SK-N-SH (cell line): ENCODE measurements around the gene DPAGT1.

Experiments
- CHD2 ChIP-seq: fragments of 150-350 bp; IDR thresholded peaks from 2 replicates; pipeline ENCODE4 v1.6.1; 2018; ENCODE audit warnings: low read length; ENCODE audit not compliant: partially characterized antibody
- MEF2A ChIP-seq: IDR thresholded peaks from 2 replicates; pipeline ENCODE4 v1.4.0; 2012; ENCODE audit warnings: low read depth, borderline replicate concordance
- POLR2AphosphoS5 ChIP-seq: IDR thresholded peaks from 2 replicates; pipeline ENCODE4 v1.6.1; 2012; ENCODE audit warnings: low read depth, low read length
- RAD21 ChIP-seq: IDR thresholded peaks from 2 replicates; pipeline ENCODE4 v1.6.1; 2012; ENCODE audit warnings: mild to moderate bottlenecking, low read length
- TEAD4 ChIP-seq: IDR thresholded peaks from 2 replicates; pipeline ENCODE4 v1.4.0; 2012; ENCODE audit warnings: mild to moderate bottlenecking, borderline replicate concordance; ENCODE audit not compliant: insufficient read depth
- USF1 ChIP-seq: IDR thresholded peaks from 2 replicates; pipeline ENCODE4 v1.4.0; 2012; ENCODE audit warnings: low read depth, borderline replicate concordance
- TF ChIP-seq, protein P1 (sequence below): fragments of 200-600 bp; sonication (generic); IDR thresholded peaks from 2 replicates; pipeline ENCODE4 v1.6.1; 2017; ENCODE audit warnings: antibody characterized with exemption, mild to moderate bottlenecking, moderate library complexity
- TF ChIP-seq, protein P2 (sequence below): IDR thresholded peaks from 2 replicates; pipeline ENCODE4 v1.4.0; 2012; ENCODE audit warnings: low read depth

GRCh38 chr11:119125821-119126220 lies 24.2 kb upstream of the DPAGT1 start:
- TF ChIP-seq, protein P1, sequence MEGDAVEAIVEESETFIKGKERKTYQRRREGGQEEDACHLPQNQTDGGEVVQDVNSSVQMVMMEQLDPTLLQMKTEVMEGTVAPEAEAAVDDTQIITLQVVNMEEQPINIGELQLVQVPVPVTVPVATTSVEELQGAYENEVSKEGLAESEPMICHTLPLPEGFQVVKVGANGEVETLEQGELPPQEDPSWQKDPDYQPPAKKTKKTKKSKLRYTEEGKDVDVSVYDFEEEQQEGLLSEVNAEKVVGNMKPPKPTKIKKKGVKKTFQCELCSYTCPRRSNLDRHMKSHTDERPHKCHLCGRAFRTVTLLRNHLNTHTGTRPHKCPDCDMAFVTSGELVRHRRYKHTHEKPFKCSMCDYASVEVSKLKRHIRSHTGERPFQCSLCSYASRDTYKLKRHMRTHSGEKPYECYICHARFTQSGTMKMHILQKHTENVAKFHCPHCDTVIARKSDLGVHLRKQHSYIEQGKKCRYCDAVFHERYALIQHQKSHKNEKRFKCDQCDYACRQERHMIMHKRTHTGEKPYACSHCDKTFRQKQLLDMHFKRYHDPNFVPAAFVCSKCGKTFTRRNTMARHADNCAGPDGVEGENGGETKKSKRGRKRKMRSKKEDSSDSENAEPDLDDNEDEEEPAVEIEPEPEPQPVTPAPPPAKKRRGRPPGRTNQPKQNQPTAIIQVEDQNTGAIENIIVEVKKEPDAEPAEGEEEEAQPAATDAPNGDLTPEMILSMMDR, result no peak
- TF ChIP-seq MEF2A (no peak), CHD2 (no peak), RAD21 (no peak), TEAD4 (no peak), POLR2AphosphoS5 (no peak), USF1 (no peak)
- TF ChIP-seq, protein P2, sequence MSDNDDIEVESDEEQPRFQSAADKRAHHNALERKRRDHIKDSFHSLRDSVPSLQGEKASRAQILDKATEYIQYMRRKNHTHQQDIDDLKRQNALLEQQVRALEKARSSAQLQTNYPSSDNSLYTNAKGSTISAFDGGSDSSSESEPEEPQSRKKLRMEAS, result no peak
